ENCODE measurements around the gene DLGAP3.
A peak's percentile ranks its signal among the peaks of the same experiment; 100 is the strongest.

Gene DLGAP3

DNA sequence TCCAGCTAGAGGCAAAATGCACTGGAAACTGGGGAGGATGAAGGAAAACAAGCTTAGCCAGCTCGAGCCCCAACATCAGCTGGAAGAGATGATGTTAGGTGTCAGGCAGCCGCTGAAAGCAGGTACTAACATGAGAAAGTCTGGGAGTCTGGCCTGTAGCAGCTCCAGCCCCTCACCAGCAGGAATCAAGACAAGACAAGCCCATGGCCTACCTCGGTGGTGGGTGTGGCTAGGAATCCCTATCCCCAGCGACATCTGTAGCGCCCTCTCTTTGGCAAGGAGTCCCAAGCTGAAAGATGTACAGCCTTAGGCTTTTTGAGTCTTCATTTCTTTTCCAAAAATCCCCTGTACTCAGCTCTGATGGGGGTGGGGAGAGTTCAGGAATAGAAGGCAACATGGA is 2.6 kb downstream of the DLGAP3 start:
- ATAC-seq (replicated peaks; ENCODE audit: extremely low read depth, poor library complexity, severe bottlenecking) (no peak), DNase-seq (ENCODE audit: low spot score in 2 of 2) (no peak)
- Mint-ChIP-seq H3K9me3 (no peaks in the 10 kb centered on the region), H3K27me3 (peaks cover 83% of the 10 kb centered on the region), H3K4me1 (peaks cover 7% of the 10 kb centered on the region), H3K27ac (ENCODE audit: low read depth) (no peak overlapping the region), H3K4me3 (no peak overlapping the region), H3K36me3 (ENCODE audit: insufficient read depth) (no peaks in the 10 kb centered on the region)

- Mint-ChIP-seq H3K9me3 (no peaks in the 10 kb centered on the region), H3K27me3 (peaks cover 91% of the 10 kb centered on the region), H3K4me3 (no peak overlapping the region), H3K4me1 (peaks cover 7% of the 10 kb centered on the region), H3K36me3 (ENCODE audit: insufficient read depth) (no peaks in the 10 kb centered on the region), H3K27ac (ENCODE audit: low read depth) (no peak overlapping the region)
- no peak for ATAC-seq (replicated peaks; ENCODE audit: extremely low read depth, poor library complexity, severe bottlenecking)
- no peak for DNase-seq (ENCODE audit: low spot score in 2 of 2)
Observed at GRCh38 chr1:34926156-34926555, 3.3 kb downstream of the DLGAP3 start.

DNA sequence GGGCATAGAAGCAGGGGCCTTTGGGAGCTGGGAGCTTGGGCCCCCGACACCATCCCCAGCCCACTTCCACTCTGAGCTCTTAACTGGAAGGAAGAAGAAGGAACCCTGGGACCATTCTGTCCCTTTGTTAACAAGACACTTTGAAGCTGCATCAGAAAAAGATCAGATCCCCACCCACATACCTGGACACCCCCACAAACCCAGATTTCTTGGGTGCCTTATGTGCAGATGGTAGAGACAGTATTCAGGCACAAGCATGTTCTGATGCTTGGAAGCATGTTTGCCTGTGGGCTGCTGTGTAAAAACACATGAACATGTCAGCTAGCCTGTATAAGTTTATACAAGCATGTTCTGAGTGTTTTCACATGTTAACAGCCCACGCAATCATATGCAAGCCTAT is 3.7 kb downstream of the DLGAP3 start:
- Mint-ChIP-seq H3K4me1 (peaks cover 7% of the 10 kb centered on the region), H3K36me3 (ENCODE audit: insufficient read depth) (no peaks in the 10 kb centered on the region), H3K27ac (ENCODE audit: low read depth) (no peak overlapping the region), H3K27me3 (peaks cover 91% of the 10 kb centered on the region), H3K9me3 (no peaks in the 10 kb centered on the region), H3K4me3 (no peak overlapping the region)
- DNase-seq (ENCODE audit: low spot score in 2 of 2): no peak
- ATAC-seq (replicated peaks; ENCODE audit: extremely low read depth, poor library complexity, severe bottlenecking): no peak

DNA sequence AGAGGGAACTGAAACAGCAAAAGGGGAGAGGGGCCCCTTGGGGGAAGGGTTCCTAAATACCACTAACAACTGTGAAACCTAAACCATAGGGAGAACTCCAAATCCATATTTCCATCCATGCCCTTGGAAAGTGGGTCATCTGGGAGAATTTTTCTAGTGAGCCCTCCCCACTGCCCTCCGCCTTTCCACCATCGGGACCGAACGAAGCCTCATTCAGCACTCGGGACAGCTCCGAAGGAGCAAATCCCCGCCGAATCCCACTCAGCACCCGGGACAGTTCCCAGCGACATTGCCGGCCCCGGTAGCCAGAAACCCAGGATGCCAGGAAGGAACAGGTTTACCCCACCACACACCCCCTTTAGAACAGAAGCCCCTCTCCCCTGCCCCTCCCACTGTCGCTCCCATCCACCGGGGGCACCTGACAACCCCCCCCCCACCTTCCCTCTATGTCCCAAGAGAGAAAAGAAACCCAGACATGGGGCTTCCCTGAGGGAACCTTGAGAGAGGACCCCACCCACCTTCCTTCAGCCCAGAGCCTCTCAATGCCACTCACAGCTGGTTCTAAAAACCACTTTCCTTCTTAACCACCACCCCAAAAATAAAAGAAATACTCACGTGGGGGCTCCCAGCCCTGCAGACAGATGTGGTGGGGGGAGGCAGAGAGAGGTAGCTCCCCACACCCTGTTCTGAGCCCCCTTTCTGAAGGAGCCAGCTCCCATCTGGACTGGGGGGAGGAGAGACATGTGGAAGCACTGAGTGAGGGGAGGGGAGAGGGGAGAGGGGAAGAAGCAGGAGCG is 4.5 kb downstream of the DLGAP3 start:
- peak in 1 of 2 donors; percentile 16 for DNase-seq (ENCODE audit: low spot score in 2 of 2)
- H3K9me3 Mint-ChIP-seq: no peaks in the 10 kb centered on the region

GRCh38 chr1:34923490-34923889 is 6.0 kb downstream of the DLGAP3 start:
- no peaks in the 10 kb centered on the region for H3K9me3 Mint-ChIP-seq
- H3K27me3 Mint-ChIP-seq: peaks cover 100% of the 10 kb centered on the region
- no peak for DNase-seq (ENCODE audit: low spot score in 2 of 2)
- no peak overlapping the region for H3K4me3 Mint-ChIP-seq
- H3K36me3 Mint-ChIP-seq (ENCODE audit: insufficient read depth): no peaks in the 10 kb centered on the region
- ATAC-seq (replicated peaks; ENCODE audit: extremely low read depth, poor library complexity, severe bottlenecking): no peak
- H3K4me1 Mint-ChIP-seq: peaks cover 1% of the 10 kb centered on the region
- no peak overlapping the region for H3K27ac Mint-ChIP-seq (ENCODE audit: low read depth)

More for the DNA sequence above, 4.5 kb downstream of the DLGAP3 start:
- Mint-ChIP-seq H3K36me3 (ENCODE audit: insufficient read depth) (no peaks in the 10 kb centered on the region), H3K27ac (ENCODE audit: low read depth) (no peak overlapping the region), H3K4me1 (peaks cover 7% of the 10 kb centered on the region), H3K27me3 (peaks cover 93% of the 10 kb centered on the region), H3K4me3 (no peak overlapping the region)
- ATAC-seq (replicated peaks; ENCODE audit: extremely low read depth, poor library complexity, severe bottlenecking): no peak

DNA sequence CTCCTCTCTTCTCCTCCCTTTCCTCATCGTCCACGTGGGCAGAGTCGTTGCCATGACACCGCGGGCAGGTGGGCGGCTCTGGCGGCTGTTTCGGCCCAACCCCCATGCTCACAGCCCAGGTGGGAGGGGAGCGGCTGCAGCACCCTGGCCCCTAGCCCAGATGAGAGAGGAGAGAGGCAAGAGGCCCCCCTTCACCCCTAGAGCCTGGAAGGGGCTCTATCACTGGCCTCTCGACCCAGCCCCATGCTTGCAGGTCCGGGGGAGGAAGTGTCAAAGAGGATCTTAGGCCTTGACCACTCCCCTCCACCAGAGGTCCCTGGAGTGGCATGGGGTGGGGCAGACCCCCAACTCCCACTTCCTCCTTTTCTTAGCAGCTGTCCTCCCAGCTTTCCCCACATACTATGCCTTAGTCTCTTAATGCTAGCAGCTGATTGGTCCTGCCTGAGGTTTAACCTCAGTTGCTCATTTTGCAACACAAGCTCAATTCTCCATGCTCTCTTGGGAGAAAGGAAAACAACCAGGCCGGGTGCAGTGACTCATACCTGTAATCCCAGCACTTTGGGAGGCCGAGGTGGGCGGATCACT is 10.4 kb downstream of the DLGAP3 start:
- no peak for ATAC-seq (replicated peaks; ENCODE audit: extremely low read depth, poor library complexity, severe bottlenecking)
- no peak for DNase-seq (ENCODE audit: low spot score in 2 of 2)
- no peaks in the 10 kb centered on the region for H3K9me3 Mint-ChIP-seq
- H3K27me3 Mint-ChIP-seq: peaks cover 84% of the 10 kb centered on the region
- no peaks in the 10 kb centered on the region for H3K36me3 Mint-ChIP-seq (ENCODE audit: insufficient read depth)
- no peak overlapping the region for H3K4me3 Mint-ChIP-seq
- no peak overlapping the region for H3K27ac Mint-ChIP-seq (ENCODE audit: low read depth)
- no peaks in the 10 kb centered on the region for H3K4me1 Mint-ChIP-seq

GRCh38 chr1:34918386-34918976 is 11.0 kb downstream of the DLGAP3 start:
- no peak for ATAC-seq (replicated peaks; ENCODE audit: extremely low read depth, poor library complexity, severe bottlenecking)
- H3K4me3 Mint-ChIP-seq: no peak overlapping the region
- no peak for DNase-seq (ENCODE audit: low spot score in 2 of 2)
- H3K36me3 Mint-ChIP-seq (ENCODE audit: insufficient read depth): no peaks in the 10 kb centered on the region
- H3K27ac Mint-ChIP-seq (ENCODE audit: low read depth): no peak overlapping the region
- no peaks in the 10 kb centered on the region for H3K4me1 Mint-ChIP-seq
- peaks cover 80% of the 10 kb centered on the region for H3K27me3 Mint-ChIP-seq
- H3K9me3 Mint-ChIP-seq: no peaks in the 10 kb centered on the region

- H3K4me3 Mint-ChIP-seq: no peak overlapping the region
- no peaks in the 10 kb centered on the region for H3K9me3 Mint-ChIP-seq
- no peaks in the 10 kb centered on the region for H3K36me3 Mint-ChIP-seq (ENCODE audit: insufficient read depth)
- no peak overlapping the region for H3K27ac Mint-ChIP-seq (ENCODE audit: low read depth)
- H3K27me3 Mint-ChIP-seq: peaks cover 75% of the 10 kb centered on the region
- no peaks in the 10 kb centered on the region for H3K4me1 Mint-ChIP-seq
- no peak for ATAC-seq (replicated peaks; ENCODE audit: extremely low read depth, poor library complexity, severe bottlenecking)
- no peak for DNase-seq (ENCODE audit: low spot score in 2 of 2)
Observed at GRCh38 chr1:34917017-34917416, 12.4 kb downstream of the DLGAP3 start.

DNA sequence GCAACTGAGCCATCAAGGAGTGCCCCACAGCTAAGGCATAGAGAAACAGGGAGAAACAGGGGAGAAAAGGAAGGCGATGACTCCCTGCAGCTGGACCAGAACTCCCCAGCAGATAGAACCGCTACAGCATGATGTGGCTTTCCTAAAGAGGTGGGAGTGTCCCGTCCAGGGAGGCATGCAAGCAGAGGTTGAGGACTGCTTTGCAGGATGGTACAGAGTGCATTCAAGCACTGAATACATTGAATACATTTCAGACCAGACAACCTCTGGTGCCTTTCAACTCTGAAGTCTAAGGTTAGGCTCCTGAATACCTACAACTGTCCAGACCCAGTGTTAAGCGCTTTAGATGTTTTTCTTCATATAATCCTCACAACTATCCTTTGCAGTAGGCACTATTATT is 13.3 kb downstream of the DLGAP3 start:
- H3K27me3 Mint-ChIP-seq: peaks cover 68% of the 10 kb centered on the region
- H3K4me3 Mint-ChIP-seq: no peak overlapping the region
- H3K4me1 Mint-ChIP-seq: no peaks in the 10 kb centered on the region
- no peaks in the 10 kb centered on the region for H3K9me3 Mint-ChIP-seq
- no peak for ATAC-seq (replicated peaks; ENCODE audit: extremely low read depth, poor library complexity, severe bottlenecking)
- DNase-seq (ENCODE audit: low spot score in 2 of 2): no peak
- no peak overlapping the region for H3K27ac Mint-ChIP-seq (ENCODE audit: low read depth)
- no peaks in the 10 kb centered on the region for H3K36me3 Mint-ChIP-seq (ENCODE audit: insufficient read depth)

DNA sequence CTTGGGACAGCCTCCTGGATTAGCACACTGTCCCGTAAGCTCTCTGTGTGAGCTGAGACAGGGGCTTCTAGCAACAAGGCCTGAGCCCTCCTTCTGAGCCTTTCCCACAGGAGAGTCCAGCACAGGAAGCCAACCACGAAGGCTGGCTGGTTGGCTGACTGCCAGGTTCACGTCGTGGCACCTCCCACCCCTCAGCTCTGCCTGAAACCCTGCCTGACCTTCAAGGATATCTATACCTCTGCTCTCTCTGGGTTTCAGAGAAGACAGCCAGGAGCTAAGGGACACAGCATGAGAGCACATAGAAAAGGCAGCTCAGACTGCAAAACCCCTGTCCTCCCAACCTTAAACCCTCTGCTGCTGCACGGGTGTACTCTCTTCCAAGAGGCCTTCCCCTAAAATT is 13.9 kb downstream of the DLGAP3 start:
- no peaks in the 10 kb centered on the region for H3K36me3 Mint-ChIP-seq (ENCODE audit: insufficient read depth)
- no peak for ATAC-seq (replicated peaks; ENCODE audit: extremely low read depth, poor library complexity, severe bottlenecking)
- no peak overlapping the region for H3K4me3 Mint-ChIP-seq

GRCh38 chr1:34914958-34915357 is 14.5 kb downstream of the DLGAP3 start:
- H3K4me1 Mint-ChIP-seq: no peaks in the 10 kb centered on the region
- ATAC-seq (replicated peaks; ENCODE audit: extremely low read depth, poor library complexity, severe bottlenecking) (no peak), DNase-seq (ENCODE audit: low spot score in 2 of 2) (no peak)
- no peaks in the 10 kb centered on the region for H3K36me3 Mint-ChIP-seq (ENCODE audit: insufficient read depth)
- peaks cover 68% of the 10 kb centered on the region for H3K27me3 Mint-ChIP-seq
- H3K27ac Mint-ChIP-seq (ENCODE audit: low read depth): no peak overlapping the region
- H3K4me3 Mint-ChIP-seq: no peak overlapping the region
- no peaks in the 10 kb centered on the region for H3K9me3 Mint-ChIP-seq

More for the DNA sequence above, 13.9 kb downstream of the DLGAP3 start:
- DNase-seq (ENCODE audit: low spot score in 2 of 2): no peak
- Mint-ChIP-seq H3K4me1 (no peaks in the 10 kb centered on the region), H3K27ac (ENCODE audit: low read depth) (no peak overlapping the region), H3K27me3 (peaks cover 68% of the 10 kb centered on the region), H3K9me3 (no peaks in the 10 kb centered on the region)

DNA sequence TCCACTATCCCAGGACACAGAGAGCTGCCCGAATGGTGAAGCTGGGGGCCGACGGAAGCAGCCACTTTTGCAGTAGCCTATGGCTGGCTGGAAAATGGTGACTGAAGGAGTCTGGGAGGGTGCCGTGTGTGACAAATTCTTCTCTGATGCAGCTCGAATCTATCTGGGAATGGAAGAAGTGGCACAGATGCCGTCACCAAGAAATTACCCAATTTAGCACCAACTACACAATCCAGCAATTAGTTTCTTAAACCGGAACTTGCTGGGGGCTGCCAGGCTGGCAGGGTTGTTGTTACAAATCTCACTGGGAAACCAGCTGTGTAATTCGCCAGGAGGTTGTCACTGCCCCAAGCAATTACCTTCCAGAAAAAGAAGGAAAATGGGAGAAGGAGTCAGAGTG is 18.0 kb downstream of the DLGAP3 start:
- ATAC-seq (replicated peaks; ENCODE audit: extremely low read depth, poor library complexity, severe bottlenecking) (no peak), DNase-seq (ENCODE audit: low spot score in 2 of 2) (no peak)
- Mint-ChIP-seq H3K27me3 (peaks cover 77% of the 10 kb centered on the region), H3K9me3 (no peaks in the 10 kb centered on the region), H3K27ac (ENCODE audit: low read depth) (no peak overlapping the region), H3K4me3 (no peak overlapping the region), H3K36me3 (ENCODE audit: insufficient read depth) (no peaks in the 10 kb centered on the region), H3K4me1 (no peaks in the 10 kb centered on the region)

DNA sequence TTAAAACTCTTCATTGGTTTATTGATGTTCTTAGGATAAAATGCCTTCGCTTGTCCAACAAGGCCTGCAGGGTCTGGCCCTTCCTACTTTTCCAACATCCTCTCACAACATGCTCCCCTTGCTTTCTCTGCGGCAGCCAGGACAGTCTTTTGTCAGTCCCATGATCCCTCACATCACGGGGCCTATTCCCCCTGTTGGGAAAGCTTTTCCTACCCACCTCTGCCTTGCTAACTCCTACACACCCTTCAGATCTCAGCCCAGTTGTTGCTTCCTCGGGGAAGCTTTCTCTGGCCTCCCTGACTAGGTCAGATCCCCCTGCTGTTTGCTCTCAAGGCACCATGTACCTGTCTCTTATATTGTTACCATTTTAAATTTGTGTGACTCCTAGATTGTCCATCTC is 19.0 kb downstream of the DLGAP3 start:
- Mint-ChIP-seq H3K27me3 (peaks cover 74% of the 10 kb centered on the region), H3K36me3 (ENCODE audit: insufficient read depth) (no peaks in the 10 kb centered on the region), H3K9me3 (no peaks in the 10 kb centered on the region), H3K4me1 (no peaks in the 10 kb centered on the region), H3K27ac (ENCODE audit: low read depth) (no peak overlapping the region), H3K4me3 (no peak overlapping the region)
- no peak for ATAC-seq (replicated peaks; ENCODE audit: extremely low read depth, poor library complexity, severe bottlenecking)
- DNase-seq (ENCODE audit: low spot score in 2 of 2): no peak

Data from central memory CD8-positive, alpha-beta T cell (primary cell).